Heart left ventricle (tissue), 13 donors: Measurements from ENCODE around the gene DNAJC11.

Experiments used
- POLR2A ChIP-seq, 2 donors: fragments of 450-650 bp; IDR thresholded peaks; one replicate each; pipeline ENCODE4 v1.6.1; 2017; ENCODE audit warnings: antibody characterized with exemption in 2 of 2, mild to moderate bottlenecking in 2 of 2, moderate library complexity in 2 of 2
- TF ChIP-seq, protein P1 (sequence below), 12 donors: fragments of 200-600 bp; sonication (generic) in 4 of 12; IDR thresholded peaks; one replicate each; pipeline versions ENCODE4 v1.5.0 to v1.8.0; 2018 to 2022; ENCODE audit warnings: antibody characterized with exemption in 12 of 12, mild to moderate bottlenecking in 5 of 12
- donor health status: ischemic (EF 13 %, LVEDD 7.1; RV severe dilation, severe dysfunction).
- donor health status: DM: no; HTN: yes; CAD: no.
- donor health status: DM: no; HTN: no; CAD: no.
- donor health status: ischemic (EF 25% LVEDD 6.9; RV normal size, moderate dysfunction).
- donor health status: ischemic (EF 25% LVEDD 5.7; RV mildly dilated, moderate dysfunction).
- donor health status: ischemic (EF 35%, LVEDD 5.7; RV mildly dilated, moderate dysfunction).
- donor health status: nonischemic (EF 11% LVEDD 7.7; RV severe dilation, severe dysfunction).
- donor health status: DM: yes; HTN: yes; CAD: no.
- donor health status: PGD.
- donor health status: ischemic (EF 29% LVEDD 5.4; RV normal size, mild dysfunction).
- donor health status: nonischemic (EF 23%, LVEDD 6.1; RV moderate dilation, normal function).

DNA sequence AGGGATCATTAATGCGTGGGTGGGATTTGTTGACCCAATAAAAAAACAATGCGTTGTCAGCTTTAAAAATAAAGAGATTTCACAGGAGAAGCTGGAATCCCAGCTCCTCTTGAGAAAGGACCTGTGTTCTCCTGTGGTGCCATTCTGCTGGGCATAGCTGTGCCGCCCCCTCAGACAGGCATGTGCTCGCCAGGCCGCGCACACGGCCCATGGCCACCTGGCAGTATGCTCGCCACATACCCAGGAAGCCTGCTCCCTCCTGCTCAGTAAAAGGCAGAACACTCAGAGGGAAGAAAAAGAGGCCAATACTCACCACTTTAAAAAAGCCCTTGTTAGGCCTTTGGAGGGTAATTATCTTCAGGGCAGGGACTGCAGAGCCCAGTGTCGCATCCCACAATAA lies 63.8 kb downstream of the DNAJC11 start:
- TF ChIP-seq, protein P1, sequence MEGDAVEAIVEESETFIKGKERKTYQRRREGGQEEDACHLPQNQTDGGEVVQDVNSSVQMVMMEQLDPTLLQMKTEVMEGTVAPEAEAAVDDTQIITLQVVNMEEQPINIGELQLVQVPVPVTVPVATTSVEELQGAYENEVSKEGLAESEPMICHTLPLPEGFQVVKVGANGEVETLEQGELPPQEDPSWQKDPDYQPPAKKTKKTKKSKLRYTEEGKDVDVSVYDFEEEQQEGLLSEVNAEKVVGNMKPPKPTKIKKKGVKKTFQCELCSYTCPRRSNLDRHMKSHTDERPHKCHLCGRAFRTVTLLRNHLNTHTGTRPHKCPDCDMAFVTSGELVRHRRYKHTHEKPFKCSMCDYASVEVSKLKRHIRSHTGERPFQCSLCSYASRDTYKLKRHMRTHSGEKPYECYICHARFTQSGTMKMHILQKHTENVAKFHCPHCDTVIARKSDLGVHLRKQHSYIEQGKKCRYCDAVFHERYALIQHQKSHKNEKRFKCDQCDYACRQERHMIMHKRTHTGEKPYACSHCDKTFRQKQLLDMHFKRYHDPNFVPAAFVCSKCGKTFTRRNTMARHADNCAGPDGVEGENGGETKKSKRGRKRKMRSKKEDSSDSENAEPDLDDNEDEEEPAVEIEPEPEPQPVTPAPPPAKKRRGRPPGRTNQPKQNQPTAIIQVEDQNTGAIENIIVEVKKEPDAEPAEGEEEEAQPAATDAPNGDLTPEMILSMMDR (IDR thresholded peaks at IDR 0.05): no peak
- no peak for TF ChIP-seq POLR2A (IDR thresholded peaks at IDR 0.05)
